HG03196 (cell line): ENCODE results near the gene NDN.

Experiments used
- ATAC-seq: cut with Tn5 transposase; IDR thresholded peaks from one replicate; pipeline ENCODE4 v1.9.1; 2021; ENCODE audit not compliant: unreplicated experiment

Gene NDN

GRCh38 chr15:23642413-23643044, 44.6 kb downstream of the NDN start:
- no peak for ATAC-seq
